GM10266 (cell line): Measurements from ENCODE around the gene SLC16A8.

ENCODE experiments used
- DNase-seq: peaks from one replicate; pipeline ENCODE4 v3.0.0; 2012; ENCODE audit errors: extremely low spot score
- TF ChIP-seq, protein P1 (sequence below): IDR thresholded peaks from 2 replicates; pipeline ENCODE4 v1.5.1; 2012; ENCODE audit warnings: mild to moderate bottlenecking, low read depth; ENCODE audit not compliant: control insufficient read depth, insufficient read depth; ENCODE audit errors: missing control alignments

Gene SLC16A8

DNA sequence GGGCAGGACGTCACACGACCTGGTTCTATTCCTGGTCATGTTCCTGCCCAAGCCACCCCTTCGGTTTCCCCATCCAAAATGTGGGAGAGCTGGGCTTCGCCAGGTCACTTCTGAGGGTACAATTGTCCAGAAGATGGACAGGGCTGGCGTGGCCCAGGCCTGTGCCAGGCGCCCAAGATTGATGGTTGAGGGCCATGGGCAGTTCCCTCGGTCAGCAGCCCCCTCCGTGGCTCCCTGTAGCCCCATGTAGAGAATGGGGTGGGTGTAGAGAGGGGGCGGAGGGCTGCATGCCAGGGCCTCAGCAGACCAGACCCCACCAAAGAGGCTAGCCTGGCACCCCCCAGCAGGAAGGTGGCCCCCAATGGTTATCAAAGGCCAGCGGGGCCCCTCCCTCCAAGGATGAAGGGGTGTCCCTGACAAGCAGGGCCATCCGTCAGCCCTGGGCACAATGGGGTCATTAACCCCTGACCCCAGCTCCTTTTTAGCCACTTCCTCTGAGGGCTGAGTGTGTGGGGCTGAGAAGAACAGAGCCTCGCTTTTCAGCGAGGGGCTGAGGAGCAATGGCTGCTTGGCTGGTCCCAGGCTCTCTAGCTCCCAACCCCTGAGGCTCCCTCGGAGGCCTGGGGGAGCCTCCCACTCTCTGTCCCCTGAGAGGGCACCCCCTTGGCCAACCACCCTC lies 37.8 kb downstream of the SLC16A8 start:
- DNase-seq = no peak

DNA sequence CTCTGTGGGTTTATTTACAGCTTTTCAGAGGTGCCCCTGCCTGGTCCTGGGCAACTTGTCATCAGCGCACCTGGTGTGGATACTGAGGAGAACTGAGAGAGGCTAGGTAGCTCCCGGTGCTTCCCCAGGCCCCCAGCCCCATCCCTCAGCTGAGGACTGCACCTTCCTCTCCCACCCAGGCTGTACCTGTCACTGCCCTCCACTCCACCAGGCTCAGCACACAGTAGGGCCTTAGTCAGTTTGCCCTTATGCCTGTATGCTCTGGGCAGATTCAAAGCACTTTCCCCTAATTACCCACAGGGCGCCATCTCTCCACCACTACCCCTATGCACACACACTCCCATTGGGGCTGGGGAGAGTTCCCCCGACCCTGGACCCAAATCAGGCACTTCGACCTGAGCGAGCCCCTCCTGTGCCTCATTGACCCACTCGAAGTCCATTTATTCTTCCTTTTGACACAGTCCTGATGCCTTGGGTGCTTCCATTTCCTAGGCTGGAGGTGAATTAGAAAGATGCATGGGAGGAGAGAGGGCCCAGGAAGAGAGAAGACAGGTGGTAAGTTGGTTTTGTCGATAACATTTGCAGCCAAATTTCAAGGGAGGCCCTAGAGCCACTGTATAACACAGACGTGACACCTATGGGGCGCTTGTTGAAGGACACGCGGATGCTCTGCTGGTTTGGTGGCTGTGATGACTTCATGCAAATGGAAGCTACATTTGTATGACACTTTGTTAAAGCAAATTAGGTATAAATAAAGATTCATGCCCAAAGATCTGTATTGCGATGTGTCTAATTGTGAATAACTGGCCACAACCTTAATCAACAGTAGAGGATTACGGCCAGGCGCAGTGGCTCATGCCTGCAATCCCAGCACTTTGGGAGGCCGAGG lies 40.6 kb downstream of the SLC16A8 start:
- TF ChIP-seq, protein P1, sequence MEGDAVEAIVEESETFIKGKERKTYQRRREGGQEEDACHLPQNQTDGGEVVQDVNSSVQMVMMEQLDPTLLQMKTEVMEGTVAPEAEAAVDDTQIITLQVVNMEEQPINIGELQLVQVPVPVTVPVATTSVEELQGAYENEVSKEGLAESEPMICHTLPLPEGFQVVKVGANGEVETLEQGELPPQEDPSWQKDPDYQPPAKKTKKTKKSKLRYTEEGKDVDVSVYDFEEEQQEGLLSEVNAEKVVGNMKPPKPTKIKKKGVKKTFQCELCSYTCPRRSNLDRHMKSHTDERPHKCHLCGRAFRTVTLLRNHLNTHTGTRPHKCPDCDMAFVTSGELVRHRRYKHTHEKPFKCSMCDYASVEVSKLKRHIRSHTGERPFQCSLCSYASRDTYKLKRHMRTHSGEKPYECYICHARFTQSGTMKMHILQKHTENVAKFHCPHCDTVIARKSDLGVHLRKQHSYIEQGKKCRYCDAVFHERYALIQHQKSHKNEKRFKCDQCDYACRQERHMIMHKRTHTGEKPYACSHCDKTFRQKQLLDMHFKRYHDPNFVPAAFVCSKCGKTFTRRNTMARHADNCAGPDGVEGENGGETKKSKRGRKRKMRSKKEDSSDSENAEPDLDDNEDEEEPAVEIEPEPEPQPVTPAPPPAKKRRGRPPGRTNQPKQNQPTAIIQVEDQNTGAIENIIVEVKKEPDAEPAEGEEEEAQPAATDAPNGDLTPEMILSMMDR = no peak
- no peak for DNase-seq

More for the DNA sequence above, 37.8 kb downstream of the SLC16A8 start:
- TF ChIP-seq, protein P1 = no peak

DNA sequence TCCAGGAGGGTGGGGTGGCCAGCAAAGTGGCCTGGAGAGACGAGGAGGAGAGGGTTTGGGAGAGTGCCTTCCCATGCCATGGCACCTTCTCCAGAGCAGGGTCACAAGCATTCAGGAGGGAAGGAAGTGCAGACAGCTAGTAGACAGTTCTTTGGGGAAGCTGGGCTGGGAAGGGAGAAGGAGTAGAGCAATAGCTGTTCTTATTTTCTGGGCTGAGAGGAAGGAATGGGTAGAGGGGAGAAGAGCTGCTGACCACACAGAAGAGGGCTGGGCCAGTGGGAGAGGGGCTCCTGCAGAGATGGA lies 41.5 kb downstream of the SLC16A8 start:
- no peak for DNase-seq
- TF ChIP-seq, protein P1 = no peak

DNA sequence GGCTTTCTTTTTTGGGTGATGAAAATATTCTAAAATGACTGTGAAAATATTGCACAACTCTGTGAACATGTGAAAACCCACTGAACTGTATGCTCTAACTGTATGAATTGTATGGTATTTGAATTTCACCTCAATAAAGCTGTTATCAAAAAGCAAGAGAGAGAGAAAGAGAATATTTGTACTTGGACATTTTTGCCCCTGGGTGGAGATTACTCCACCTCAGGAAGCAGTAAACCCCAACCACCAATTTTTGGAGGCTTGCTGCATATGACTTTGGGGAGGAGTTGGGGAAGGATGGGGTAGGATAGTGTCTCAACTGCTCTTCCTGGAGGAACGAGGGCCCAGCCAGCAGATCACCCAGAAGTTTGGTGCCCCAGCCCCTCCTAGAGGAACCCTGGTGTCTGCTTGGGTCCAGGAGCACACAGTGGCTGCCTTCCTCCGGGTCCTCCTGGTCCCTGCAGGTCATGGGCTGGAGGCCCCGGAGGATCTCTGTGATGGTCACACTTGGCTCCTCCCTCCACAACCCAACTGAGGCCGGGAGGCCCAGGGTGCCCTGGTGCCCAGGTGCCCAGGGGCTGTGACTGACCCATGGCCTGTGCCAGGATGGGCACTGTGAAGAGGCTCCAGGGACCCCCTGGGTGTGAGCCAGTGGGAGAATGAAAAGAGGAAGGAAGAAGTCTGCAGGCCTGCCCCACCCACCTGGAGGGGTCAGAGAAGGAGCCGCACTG lies 42.1 kb downstream of the SLC16A8 start:
- no peak for DNase-seq
- TF ChIP-seq, protein P1 = no peak

DNA sequence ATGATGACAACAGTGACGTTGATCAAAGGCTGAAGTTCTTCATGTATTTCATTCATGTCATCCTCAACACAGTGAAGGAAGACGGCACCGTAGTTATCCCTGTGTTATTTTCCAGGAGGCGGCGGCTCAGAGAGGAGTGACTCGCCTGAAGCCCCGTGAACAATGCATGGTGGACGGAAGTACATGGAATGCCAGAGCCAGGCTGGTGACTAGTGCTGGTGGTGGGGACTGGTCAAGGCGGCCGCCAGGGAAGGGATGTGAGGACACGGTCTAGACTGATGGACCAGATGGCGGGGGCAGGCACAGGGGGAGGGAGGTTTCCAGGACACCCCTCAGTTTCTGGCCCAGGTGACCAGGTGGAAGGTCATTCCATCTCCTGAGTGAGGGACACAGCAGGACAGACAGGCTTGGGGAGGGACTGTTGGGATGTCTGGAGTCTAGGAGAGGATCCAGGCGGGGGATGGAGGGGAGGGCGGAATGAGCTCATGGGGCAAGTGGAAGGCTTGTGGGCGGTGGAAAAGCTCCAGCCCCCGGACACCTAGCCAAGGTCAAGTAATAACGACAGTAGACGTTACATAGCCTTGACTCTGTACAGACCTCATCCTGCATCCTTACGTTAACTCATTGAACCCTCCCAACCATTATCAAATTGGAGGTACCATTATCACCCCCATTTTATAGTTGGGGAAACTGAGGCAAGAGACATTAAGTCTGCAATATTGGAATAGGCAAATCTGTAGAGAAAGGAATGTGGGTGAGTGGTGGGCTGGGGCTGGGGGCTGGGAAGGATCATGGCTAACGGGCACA lies 42.8 kb downstream of the SLC16A8 start:
- TF ChIP-seq, protein P1 = no peak
- DNase-seq = no peak

DNA sequence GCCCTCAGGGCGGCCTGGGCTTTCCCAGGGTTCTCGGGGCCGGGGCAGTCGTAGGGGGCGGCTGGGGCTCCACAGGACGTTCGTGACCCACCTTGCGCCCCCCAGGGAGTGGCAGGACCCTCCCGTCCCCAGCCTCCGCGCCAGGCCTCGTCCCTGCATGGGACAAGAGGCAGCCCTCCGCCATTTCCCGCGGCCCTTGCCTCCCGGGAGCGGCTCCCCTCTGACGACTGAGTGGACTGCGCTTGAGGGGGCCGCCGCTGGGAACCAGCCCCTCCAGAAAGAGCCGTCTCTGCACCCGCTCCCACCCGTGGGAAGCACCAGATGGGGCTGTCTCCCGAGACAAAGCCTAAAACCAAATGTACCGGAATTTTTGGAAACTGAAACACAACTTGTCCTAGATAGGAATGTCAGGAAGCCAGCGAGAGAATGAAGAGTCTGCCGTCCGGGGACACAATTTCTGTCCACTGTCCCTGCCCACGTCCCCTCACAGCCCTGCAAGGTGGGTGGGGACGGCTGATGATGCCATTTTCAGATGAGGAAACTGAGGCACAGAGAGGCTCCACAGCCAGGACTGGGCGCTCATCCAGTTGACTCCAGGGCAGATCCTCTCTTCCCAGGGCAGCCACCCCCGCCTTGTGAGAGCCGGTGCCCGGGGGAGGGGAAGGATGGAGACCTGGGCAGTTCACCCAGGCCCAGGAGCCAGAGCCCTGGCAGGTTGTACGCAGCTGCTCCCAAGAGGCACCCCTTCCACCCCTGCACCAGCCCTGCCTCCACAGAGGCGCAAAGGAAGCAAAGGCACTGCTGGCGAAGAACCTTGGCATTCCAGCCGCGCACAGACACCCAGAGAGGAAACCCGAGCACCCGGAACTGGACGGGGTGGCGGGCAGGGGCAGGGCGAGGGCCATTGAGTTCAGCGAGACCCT lies 44.8 kb downstream of the SLC16A8 start:
- no peak for DNase-seq
- TF ChIP-seq, protein P1 = no peak
